Measurements from ENCODE around the gene ZNF513. TPM values are rescaled to one million over a fixed set of nuclear protein-coding genes. Genes with fewer than 3 reads are reported as not detected.
A peak's percentile ranks its signal among the peaks of the same experiment; 100 is the strongest.
"Not testable (repeated sequence)": the region's sequence is repeated elsewhere in the genome, so short reads cannot be mapped to it uniquely, and the experiment has no call there.

ZNF513 gene
- polyA plus RNA-seq, 1 donor, result 23.1 TPM

- WGBS (ENCODE audit: insufficient coverage, low lambda C conversion rate), result 97% methylated on average over 6 of the region's 7 CpGs
- DNase-seq, result no peak
These were observed 26.0 kb downstream of the ZNF513 start for GRCh38 chr2:27354597-27354927.

GRCh38 chr2:27353762-27354596, 26.6 kb downstream of the ZNF513 start:
- H3K27me3 ChIP-seq (ENCODE audit: control insufficient read depth, insufficient read depth, low read length), result no peaks in the 10 kb centered on the region
- no peak overlapping the region for H3K4me3 ChIP-seq (ENCODE audit: low read length)
- WGBS (ENCODE audit: insufficient coverage, low lambda C conversion rate), result 94% methylated on average over 2 of the region's 7 CpGs
- peaks cover 14% of the 10 kb centered on the region for H3K4me1 ChIP-seq (ENCODE audit: control insufficient read depth, insufficient read depth, low read length)
- DNase-seq, result peak in 1 of 2 donors; percentile 53
- H3K9me3 ChIP-seq (ENCODE audit: control insufficient read depth, low read depth, low read length), result no peaks in the 10 kb centered on the region
- H3K36me3 ChIP-seq (ENCODE audit: control insufficient read depth, insufficient read depth, low read length), result peaks cover 2% of the 10 kb centered on the region
- H3K27ac ChIP-seq (ENCODE audit: low read length), result no peak overlapping the region

More at GRCh38 chr2:27354597-27354927, 26.0 kb downstream of the ZNF513 start:
- H3K9me3 ChIP-seq (ENCODE audit: control insufficient read depth, low read depth, low read length), result no peaks in the 10 kb centered on the region
- no peak overlapping the region for H3K27ac ChIP-seq (ENCODE audit: low read length)
- no peak overlapping the region for H3K4me3 ChIP-seq (ENCODE audit: low read length)
- H3K27me3 ChIP-seq (ENCODE audit: control insufficient read depth, insufficient read depth, low read length), result no peaks in the 10 kb centered on the region
- H3K36me3 ChIP-seq (ENCODE audit: control insufficient read depth, insufficient read depth, low read length), result peaks cover 2% of the 10 kb centered on the region
- peaks cover 14% of the 10 kb centered on the region for H3K4me1 ChIP-seq (ENCODE audit: control insufficient read depth, insufficient read depth, low read length)

- H3K9me3 ChIP-seq (ENCODE audit: control insufficient read depth, low read depth, low read length); H3K27ac ChIP-seq (ENCODE audit: low read length); H3K27me3 ChIP-seq (ENCODE audit: control insufficient read depth, insufficient read depth, low read length); H3K4me3 ChIP-seq (ENCODE audit: low read length); DNase-seq; H3K36me3 ChIP-seq (ENCODE audit: control insufficient read depth, insufficient read depth, low read length): not testable (repeated sequence)
- H3K4me1 ChIP-seq (ENCODE audit: control insufficient read depth, insufficient read depth, low read length), result peaks cover 14% of the 10 kb centered on the region
- no CpG with 5 or more reads among the region's 5 CpGs for WGBS (ENCODE audit: insufficient coverage, low lambda C conversion rate)
These were observed 27.2 kb downstream of the ZNF513 start for GRCh38 chr2:27353386-27353761.

GRCh38 chr2:27351802-27352598, 28.5 kb downstream of the ZNF513 start:
- Histone ChIP-seq H3K27ac (ENCODE audit: low read length) (no peak overlapping the region), H3K27me3 (ENCODE audit: control insufficient read depth, insufficient read depth, low read length) (no peaks in the 10 kb centered on the region), H3K9me3 (ENCODE audit: control insufficient read depth, low read depth, low read length) (no peaks in the 10 kb centered on the region), H3K4me1 (ENCODE audit: control insufficient read depth, insufficient read depth, low read length) (peaks cover 10% of the 10 kb centered on the region), H3K36me3 (ENCODE audit: control insufficient read depth, insufficient read depth, low read length) (peaks cover 6% of the 10 kb centered on the region), H3K4me3 (ENCODE audit: low read length) (no peak overlapping the region)
- no peak for DNase-seq
- 84% methylated on average over 5 of the region's 6 CpGs for WGBS (ENCODE audit: insufficient coverage, low lambda C conversion rate)

DNA sequence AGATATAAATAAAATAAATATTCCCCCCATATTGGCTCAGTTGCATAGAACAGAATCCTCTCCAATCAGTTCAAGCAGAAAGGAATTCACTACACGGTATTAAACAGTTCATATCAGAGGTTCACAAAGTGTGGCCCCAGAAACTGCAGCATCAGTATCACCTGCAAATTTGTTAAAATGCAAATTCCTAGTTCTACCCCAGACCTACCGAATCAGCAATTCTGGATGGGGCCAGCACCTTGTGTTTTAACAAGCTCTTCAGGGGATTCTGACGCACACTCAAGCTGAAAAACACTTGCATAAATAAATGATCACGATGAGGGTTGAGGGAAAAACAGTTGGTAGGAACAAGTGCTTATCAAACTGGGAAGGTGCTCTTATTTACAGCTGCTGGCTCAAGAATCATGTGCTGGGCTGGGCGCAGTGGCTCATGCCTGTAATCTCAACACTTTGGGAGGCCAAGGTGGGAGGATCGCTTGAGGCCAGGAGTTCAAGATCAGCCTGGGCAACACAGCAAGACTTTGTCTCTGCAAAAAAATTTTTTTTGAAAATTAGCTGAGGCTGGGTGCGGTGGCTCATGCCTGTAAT, 30.3 kb downstream of the ZNF513 start:
- Histone ChIP-seq H3K27me3 (ENCODE audit: control insufficient read depth, insufficient read depth, low read length) (no peaks in the 10 kb centered on the region), H3K4me3 (ENCODE audit: low read length) (no peak overlapping the region), H3K36me3 (ENCODE audit: control insufficient read depth, insufficient read depth, low read length) (peaks cover 6% of the 10 kb centered on the region), H3K9me3 (ENCODE audit: control insufficient read depth, low read depth, low read length) (no peaks in the 10 kb centered on the region), H3K4me1 (ENCODE audit: control insufficient read depth, insufficient read depth, low read length) (peaks cover 10% of the 10 kb centered on the region), H3K27ac (ENCODE audit: low read length) (no peak overlapping the region)
- WGBS (ENCODE audit: insufficient coverage, low lambda C conversion rate), result 67% methylated on average over 1 of the region's 7 CpGs
- DNase-seq, result no peak

DNA sequence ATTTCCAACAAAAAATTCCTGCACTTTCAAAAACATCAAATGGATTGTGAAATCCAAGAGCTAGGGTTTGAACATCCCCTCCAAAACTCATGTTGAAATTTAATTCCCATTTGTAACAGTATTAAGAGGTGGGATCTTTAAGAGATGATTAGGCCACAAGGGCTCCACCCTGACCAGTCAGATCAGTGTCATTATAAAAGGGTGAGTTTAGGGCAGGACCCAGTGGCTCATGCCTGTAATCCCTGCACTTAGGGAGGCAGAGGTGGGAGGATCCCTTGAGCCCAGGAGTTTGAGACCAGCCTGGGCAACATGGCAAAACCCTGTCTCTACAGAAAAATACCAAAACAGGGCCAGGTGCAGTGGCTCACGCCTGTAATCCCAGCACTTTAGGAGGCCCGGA, 32.9 kb downstream of the ZNF513 start:
- no peak for DNase-seq
- Histone ChIP-seq H3K4me3 (ENCODE audit: low read length) (no peak overlapping the region), H3K27ac (ENCODE audit: low read length) (no peak overlapping the region), H3K9me3 (ENCODE audit: control insufficient read depth, low read depth, low read length) (no peaks in the 10 kb centered on the region), H3K4me1 (ENCODE audit: control insufficient read depth, insufficient read depth, low read length) (no peaks in the 10 kb centered on the region), H3K36me3 (ENCODE audit: control insufficient read depth, insufficient read depth, low read length) (peaks cover 13% of the 10 kb centered on the region), H3K27me3 (ENCODE audit: control insufficient read depth, insufficient read depth, low read length) (no peaks in the 10 kb centered on the region)
- no CpG with 5 or more reads among the region's 2 CpGs for WGBS (ENCODE audit: insufficient coverage, low lambda C conversion rate)

- Histone ChIP-seq H3K27ac (ENCODE audit: low read length) (no peak overlapping the region), H3K4me1 (ENCODE audit: control insufficient read depth, insufficient read depth, low read length) (no peaks in the 10 kb centered on the region), H3K4me3 (ENCODE audit: low read length) (no peak overlapping the region), H3K9me3 (ENCODE audit: control insufficient read depth, low read depth, low read length) (no peaks in the 10 kb centered on the region), H3K36me3 (ENCODE audit: control insufficient read depth, insufficient read depth, low read length) (peaks cover 82% of the 10 kb centered on the region), H3K27me3 (ENCODE audit: control insufficient read depth, insufficient read depth, low read length) (no peaks in the 10 kb centered on the region)
- DNase-seq, result no peak
- no CpG with 5 or more reads among the region's 7 CpGs for WGBS (ENCODE audit: insufficient coverage, low lambda C conversion rate)
These were observed 44.4 kb downstream of the ZNF513 start for GRCh38 chr2:27336173-27336572.

- no CpG with 5 or more reads among the region's 3 CpGs for WGBS (ENCODE audit: insufficient coverage, low lambda C conversion rate)
- Histone ChIP-seq H3K27ac (ENCODE audit: low read length) (no peak overlapping the region), H3K27me3 (ENCODE audit: control insufficient read depth, insufficient read depth, low read length) (no peaks in the 10 kb centered on the region), H3K4me3 (ENCODE audit: low read length) (no peak overlapping the region), H3K9me3 (ENCODE audit: control insufficient read depth, low read depth, low read length) (no peaks in the 10 kb centered on the region), H3K36me3 (ENCODE audit: control insufficient read depth, insufficient read depth, low read length) (peaks cover 83% of the 10 kb centered on the region), H3K4me1 (ENCODE audit: control insufficient read depth, insufficient read depth, low read length) (no peaks in the 10 kb centered on the region)
- DNase-seq, result no peak
These were observed 45.2 kb downstream of the ZNF513 start for GRCh38 chr2:27335311-27335710.

All from large intestine (tissue), 3 donors.